ENCODE data around the gene FHIT.
"Not testable (repeated sequence)": the region's sequence is repeated elsewhere in the genome, so short reads cannot be mapped to it uniquely, and the experiment has no call there.

- not testable (repeated sequence) for TF ChIP-seq CTCF, POLR2A, POLR2AphosphoS5, EP300 (IDR thresholded peaks at IDR 0.05)
Observed at GRCh38 chr3:61045169-61045568, 206.1 kb downstream of the FHIT start.
